HG03571 (cell line): ENCODE results near the gene TFRC.
"Not testable (repeated sequence)": the region's sequence is repeated elsewhere in the genome, so short reads cannot be mapped to it uniquely, and the experiment has no call there.

Experiments
- ATAC-seq: cut with Tn5 transposase; IDR thresholded peaks from one replicate; pipeline ENCODE4 v1.9.1; 2021; ENCODE audit not compliant: unreplicated experiment

Gene TFRC

GRCh38 chr3:196082619-196082971, 705 bp upstream of the TFRC start:
- ATAC-seq = no peak

DNA sequence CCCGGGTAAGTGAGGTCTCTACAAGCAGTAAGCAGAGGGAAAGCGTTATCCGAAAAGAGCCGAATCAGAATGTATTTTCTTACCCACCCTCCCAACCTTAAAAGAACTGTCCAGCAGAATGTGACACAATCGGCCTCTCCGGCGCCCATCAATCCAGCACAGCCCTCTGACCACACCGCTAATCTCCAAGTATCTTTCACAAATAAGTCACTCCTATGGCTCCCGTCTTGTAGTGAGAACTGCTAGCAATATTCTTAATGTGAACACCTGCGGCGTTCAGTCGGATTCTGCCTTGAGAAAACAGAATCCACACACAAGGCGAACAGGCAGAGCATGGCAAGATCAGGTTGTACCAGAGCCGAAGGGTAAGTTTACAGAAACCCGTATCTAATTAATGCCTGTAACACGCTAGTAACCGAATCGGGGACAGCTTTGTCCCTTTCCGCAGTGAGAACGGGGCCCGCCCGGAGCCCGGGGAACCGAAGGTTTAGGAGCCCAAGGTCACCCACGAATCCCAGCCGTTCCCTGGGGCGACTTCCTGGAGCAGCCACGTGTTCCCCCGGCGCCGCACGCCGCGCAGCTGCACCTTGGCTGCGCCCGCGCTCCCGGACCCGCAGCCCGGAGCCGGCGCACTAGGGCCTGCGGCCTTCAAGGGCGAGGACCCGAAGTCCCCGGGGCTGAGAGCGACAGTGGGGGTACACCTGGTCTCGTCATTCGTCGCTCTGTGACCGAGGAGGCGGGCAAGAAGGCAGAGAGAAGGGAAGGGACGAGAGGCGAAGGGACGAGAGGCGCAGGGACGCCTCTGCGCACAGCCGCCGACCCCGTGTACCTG, 672 bp downstream of the TFRC start:
- peak; percentile 38 for ATAC-seq

DNA sequence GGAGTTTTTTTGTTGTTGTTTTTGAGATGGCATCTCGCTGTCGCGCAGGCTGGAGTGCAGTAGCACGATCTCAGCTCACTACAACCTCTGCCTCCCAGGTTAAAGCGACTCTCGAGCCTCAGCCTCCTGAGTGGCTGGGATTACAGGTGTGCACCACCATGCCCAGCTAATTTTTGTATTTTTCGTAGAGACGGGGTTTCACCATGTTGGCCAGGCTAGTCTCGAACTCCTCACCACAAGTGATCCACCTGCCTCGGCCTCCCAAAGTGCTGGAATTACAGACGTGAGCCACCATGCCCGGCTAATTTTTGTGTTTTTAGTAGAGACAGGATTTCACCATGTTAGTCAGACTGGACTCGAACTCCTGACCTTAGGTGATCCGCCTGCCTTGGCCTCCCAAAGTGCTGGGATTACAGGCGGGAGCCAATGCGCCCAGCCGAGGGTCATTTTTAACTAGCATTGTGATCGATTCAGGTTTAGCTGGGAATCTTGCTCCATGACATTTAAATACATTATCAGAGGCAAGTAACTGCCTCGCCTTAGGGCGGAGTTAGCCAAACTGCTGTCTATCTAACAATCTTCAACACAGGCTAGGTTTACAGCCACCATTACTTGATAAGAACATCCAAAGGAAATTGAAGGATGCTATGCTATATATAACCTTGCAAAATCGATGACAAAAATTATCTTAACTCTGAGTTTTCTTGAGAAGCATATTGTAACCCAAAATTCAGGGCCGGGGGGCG, 1.6 kb downstream of the TFRC start:
- not testable (repeated sequence) for ATAC-seq

GRCh38 chr3:196079682-196080081, 2.2 kb downstream of the TFRC start:
- ATAC-seq = no peak

GRCh38 chr3:196075013-196075412, 6.9 kb downstream of the TFRC start:
- no peak for ATAC-seq

- ATAC-seq = no peak
These were observed 8.6 kb downstream of the TFRC start for GRCh38 chr3:196073255-196073753.

DNA sequence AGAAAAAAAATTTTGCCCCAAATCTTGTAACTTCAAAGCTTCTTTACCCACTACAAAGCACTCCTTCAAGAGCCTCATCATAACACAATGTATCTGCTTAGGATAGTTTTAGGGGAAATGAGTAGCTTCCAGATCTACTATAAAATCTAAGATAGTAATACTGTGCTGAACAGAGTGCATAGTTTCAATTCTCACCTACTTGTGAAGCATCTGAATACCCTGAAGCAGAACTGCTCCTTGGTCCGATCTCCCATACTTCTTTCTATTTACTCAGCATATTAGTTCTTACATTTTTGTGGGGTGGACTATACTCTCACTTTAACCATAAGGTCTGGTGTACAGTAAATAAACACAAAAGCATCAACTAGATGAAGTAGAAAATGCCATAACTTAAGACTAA, 9.6 kb downstream of the TFRC start:
- ATAC-seq = no peak

DNA sequence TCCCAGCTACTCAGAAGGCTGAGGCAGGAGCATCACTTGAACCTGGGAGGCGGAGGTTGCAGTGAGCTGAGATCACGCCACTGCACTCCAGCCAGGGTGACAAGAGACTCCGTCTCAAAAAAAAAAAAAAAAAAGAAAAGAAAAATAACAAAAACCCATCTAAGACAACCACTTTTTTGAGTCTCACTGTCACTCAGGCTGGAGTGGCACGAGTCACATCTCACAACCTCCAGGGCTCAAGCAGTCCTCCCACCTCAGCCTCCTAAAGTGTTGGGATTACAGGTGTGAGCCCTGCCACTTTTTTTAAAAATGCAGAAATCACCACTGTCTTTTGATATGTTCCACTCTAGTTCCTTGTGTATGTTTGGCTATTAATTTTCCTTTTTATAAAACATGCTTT, 13.1 kb downstream of the TFRC start:
- not testable (repeated sequence) for ATAC-seq

GRCh38 chr3:196067439-196067838, 14.5 kb downstream of the TFRC start:
- no peak for ATAC-seq

- no peak for ATAC-seq
These were observed 17.9 kb downstream of the TFRC start for GRCh38 chr3:196063971-196064370.

GRCh38 chr3:196063456-196063855, 18.4 kb downstream of the TFRC start:
- no peak for ATAC-seq

DNA sequence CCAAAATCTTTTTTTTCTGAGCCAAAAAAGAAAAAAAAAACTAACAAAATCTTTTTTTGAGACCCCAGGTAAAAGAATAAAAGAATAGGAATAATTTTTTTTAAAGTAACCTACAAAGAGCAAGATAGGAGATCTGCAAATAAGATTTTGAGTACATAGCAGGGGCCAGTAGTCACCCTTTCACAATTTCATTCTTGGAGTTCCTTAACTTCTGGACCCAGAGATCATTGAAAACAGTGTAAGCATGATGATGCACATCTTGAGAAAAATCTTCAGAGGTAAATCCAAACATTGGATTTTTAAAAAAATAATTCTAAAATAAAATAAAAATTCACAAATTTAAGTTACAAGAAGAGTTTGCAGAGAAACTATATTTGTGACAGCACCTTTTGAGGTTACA, 18.8 kb downstream of the TFRC start:
- ATAC-seq = no peak

- no peak for ATAC-seq
These were observed 21.1 kb downstream of the TFRC start for GRCh38 chr3:196060834-196061233.

DNA sequence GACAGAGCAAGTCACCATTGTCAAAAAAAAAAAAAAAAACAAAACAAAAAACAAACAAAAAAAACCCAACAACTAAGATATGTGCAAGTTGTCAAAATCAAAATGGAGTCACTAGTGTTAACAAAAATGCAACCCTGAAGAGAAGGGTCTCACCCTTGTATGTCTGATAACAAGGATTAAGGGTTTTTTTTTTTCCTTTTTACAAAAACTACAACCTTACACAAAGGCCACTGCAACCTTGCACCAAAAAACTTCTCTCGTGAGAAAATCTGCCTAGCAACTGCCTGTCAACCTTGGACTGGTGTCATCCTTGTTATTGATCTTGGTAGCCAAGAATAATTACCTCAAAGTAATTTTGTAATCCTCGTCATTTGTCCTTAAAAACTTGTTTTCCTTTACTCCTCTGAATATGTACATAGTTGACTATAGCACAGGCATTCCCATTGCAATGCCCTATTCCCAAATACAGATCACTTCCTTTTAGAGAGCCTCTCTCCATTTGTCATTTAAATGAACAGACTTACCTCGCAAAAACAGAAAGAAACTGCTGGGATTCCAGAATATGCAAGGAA, 24.0 kb downstream of the TFRC start:
- no peak for ATAC-seq

DNA sequence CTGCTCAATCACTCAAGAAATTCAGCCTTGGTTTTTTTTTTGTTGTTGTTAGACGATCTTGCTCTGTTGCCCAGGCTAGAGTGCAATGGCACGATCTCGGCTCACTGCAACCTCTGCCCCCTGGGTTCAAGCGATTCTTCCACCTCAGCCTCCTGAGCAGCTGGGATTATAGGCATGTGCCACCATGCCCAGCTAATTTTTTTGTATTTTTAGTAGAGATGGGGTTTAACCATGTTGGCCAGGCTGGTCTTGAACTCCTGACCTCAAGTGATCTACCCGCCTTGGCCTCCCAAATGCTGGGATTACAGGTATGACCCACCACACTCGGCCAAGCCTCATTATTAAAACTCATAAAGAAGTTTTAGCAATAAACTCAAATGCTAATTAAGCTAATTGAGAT, 25.5 kb downstream of the TFRC start:
- not testable (repeated sequence) for ATAC-seq

GRCh38 chr3:196055683-196056270, 26.1 kb downstream of the TFRC start:
- ATAC-seq = no peak

DNA sequence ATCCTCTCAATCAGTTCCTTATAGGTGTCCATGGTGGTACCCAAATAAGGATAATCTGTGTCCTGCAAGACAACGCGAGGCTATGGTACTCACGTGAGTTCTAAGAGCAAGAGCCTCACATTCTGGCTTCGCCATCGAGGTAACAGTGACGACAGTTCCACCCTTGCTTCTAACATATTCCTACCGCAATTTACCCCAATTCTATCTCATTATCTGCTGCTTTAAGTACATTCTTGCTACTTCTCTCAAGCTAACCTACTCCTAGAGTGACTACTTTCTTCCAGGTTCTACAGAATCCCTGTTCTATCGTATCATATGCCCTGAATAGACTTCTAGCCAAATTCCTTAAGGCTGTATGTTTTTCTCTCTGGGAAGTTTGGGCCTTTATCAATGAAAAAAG, 26.6 kb downstream of the TFRC start:
- no peak for ATAC-seq

DNA sequence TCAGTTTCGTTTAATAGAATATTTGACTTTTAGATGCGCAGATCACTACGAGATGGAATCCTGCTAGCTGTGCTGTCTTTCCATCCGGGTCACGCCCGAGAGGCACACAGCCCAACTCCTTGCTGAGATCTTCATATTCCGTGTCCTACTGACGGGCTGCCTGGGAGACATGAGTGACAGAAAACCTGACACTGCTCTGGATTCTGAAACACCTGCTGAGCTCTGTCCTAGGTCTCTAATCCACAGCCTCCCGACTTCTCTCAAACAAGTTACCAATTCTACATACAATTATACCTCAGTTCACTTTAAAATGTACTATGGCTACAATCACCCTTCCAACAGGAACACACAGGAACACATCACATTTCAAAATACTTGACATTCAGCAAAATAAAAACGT, 27.2 kb downstream of the TFRC start:
- ATAC-seq = no peak

DNA sequence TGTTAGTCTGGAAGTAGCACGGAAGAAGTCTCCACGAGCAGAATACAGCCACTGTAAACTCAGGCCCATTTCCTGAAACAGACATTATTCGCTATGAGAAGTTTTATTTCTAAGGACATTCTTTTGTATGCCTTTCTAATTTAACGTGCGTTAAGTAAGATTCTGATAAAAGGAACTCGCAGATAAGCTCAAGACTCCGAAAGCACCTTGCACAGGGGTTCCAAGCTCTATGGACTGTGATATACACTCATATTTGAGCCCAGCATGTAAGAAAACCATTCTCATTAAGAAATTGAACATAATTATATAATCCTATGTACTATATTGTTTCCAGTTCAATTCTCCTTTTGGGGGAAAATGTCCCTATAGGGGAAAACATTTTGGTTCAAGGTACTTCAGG, 28.4 kb downstream of the TFRC start:
- no peak for ATAC-seq

- no peak for ATAC-seq
These were observed 30.4 kb downstream of the TFRC start for GRCh38 chr3:196051282-196052076.

DNA sequence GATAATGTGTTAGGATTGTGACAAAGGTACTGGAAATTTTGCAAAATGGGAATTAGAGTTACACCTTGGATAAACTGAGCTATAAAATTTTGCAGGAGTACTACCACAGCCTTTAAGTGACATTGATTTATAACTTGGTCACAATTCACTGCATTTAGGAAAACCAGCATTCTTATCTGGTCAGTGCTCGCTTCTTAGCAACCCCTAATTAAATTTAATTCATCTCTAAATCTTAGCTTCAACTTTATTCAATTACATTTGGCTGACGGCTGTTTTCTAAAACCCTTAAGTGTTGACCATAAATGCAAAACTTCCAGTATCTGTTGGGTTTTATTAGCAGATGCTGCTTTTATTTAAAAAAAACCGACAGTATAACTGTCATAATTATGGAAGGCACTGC, 31.3 kb downstream of the TFRC start:
- ATAC-seq = no peak
